Ishikawa (cell line): ENCODE data around the gene AGAP1.

Source experiments
- CEBPB ChIP-seq: IDR thresholded peaks from 2 replicates; pipeline ENCODE4 v1.6.1; 2012
- CREB1 ChIP-seq: IDR thresholded peaks from 2 replicates; pipeline ENCODE4 v1.6.1; 2012; ENCODE audit warnings: low read depth
- EGR1 ChIP-seq: IDR thresholded peaks from 2 replicates; pipeline ENCODE4 v1.6.1; 2012
- EP300 ChIP-seq: IDR thresholded peaks from 2 replicates; pipeline ENCODE4 v1.6.1; 2012; ENCODE audit warnings: borderline replicate concordance
- FOXM1 ChIP-seq: IDR thresholded peaks from 2 replicates; pipeline ENCODE4 v1.6.1; 2012; ENCODE audit warnings: low read depth, borderline replicate concordance
- MAX ChIP-seq: IDR thresholded peaks from 2 replicates; pipeline ENCODE4 v1.6.1; 2012
- NFIC ChIP-seq: IDR thresholded peaks from 2 replicates; pipeline ENCODE4 v1.6.1; 2012
- RAD21 ChIP-seq: IDR thresholded peaks from 2 replicates; pipeline ENCODE4 v1.6.1; 2012; ENCODE audit warnings: low read depth
- REST ChIP-seq: IDR thresholded peaks from 2 replicates; pipeline ENCODE4 v1.6.1; 2012; ENCODE audit warnings: low read depth, mild to moderate bottlenecking
- TAF1 ChIP-seq: IDR thresholded peaks from 2 replicates; pipeline ENCODE4 v1.6.1; 2012; ENCODE audit warnings: low read depth, mild to moderate bottlenecking
- TCF12 ChIP-seq: IDR thresholded peaks from 2 replicates; pipeline ENCODE4 v1.6.1; 2012; ENCODE audit warnings: low read depth
- TEAD4 ChIP-seq: IDR thresholded peaks from 2 replicates; pipeline ENCODE4 v1.6.1; 2012
- USF1 ChIP-seq: IDR thresholded peaks from 2 replicates; pipeline ENCODE4 v1.6.1; 2012
- YY1 ChIP-seq: IDR thresholded peaks from 2 replicates; pipeline ENCODE4 v1.6.1; 2012; ENCODE audit warnings: low read depth
- ZBTB7A ChIP-seq: IDR thresholded peaks from 2 replicates; pipeline ENCODE4 v1.6.1; 2012; ENCODE audit warnings: low read depth

The AGAP1 gene

GRCh38 chr2:235968155-235968554, 474.3 kb downstream of the AGAP1 start:
- no peak for TF ChIP-seq TEAD4
- TF ChIP-seq REST: no peak
- TF ChIP-seq CREB1: no peak
- TF ChIP-seq CEBPB: no peak
- TF ChIP-seq EGR1: no peak
- TF ChIP-seq TAF1: no peak
- no peak for TF ChIP-seq MAX
- TF ChIP-seq NFIC: no peak
- no peak for TF ChIP-seq EP300

GRCh38 chr2:235968616-235969324, 474.9 kb downstream of the AGAP1 start:
- TF ChIP-seq MAX (no peak), CEBPB (peak; percentile 38; the same call in 1 of the 2 replicates)

GRCh38 chr2:235970204-235971040, 476.6 kb downstream of the AGAP1 start:
- TF ChIP-seq TCF12 (no peak), TAF1 (no peak), USF1 (no peak)

GRCh38 chr2:235976516-235976915, 482.7 kb downstream of the AGAP1 start:
- no peak for TF ChIP-seq TEAD4
- no peak for TF ChIP-seq TAF1
- TF ChIP-seq NFIC: no peak
- TF ChIP-seq MAX: no peak
- no peak for TF ChIP-seq EP300
- no peak for TF ChIP-seq YY1
- no peak for TF ChIP-seq FOXM1
- TF ChIP-seq ZBTB7A: no peak
- TF ChIP-seq RAD21: no peak
- no peak for TF ChIP-seq USF1
- TF ChIP-seq TCF12: no peak
- no peak for TF ChIP-seq REST
- TF ChIP-seq EGR1: no peak
- no peak for TF ChIP-seq CEBPB
- TF ChIP-seq CREB1: no peak

GRCh38 chr2:235976956-235977355, 483.1 kb downstream of the AGAP1 start:
- no peak for TF ChIP-seq EGR1
- TF ChIP-seq CREB1: no peak
- TF ChIP-seq MAX: no peak
- TF ChIP-seq TEAD4: no peak
- TF ChIP-seq EP300: no peak
- no peak for TF ChIP-seq NFIC
- no peak for TF ChIP-seq FOXM1
- TF ChIP-seq ZBTB7A: no peak
- no peak for TF ChIP-seq RAD21
- TF ChIP-seq REST: no peak
- TF ChIP-seq TAF1: no peak
- no peak for TF ChIP-seq YY1
- no peak for TF ChIP-seq TCF12
- TF ChIP-seq CEBPB: no peak
